GM13976 (cell line): ENCODE results near the gene EIF4E1B.

ENCODE experiments used
- DNase-seq: peaks from one replicate; pipeline ENCODE4 v3.0.0; 2012; ENCODE audit warnings: low spot score
- CTCF ChIP-seq: IDR thresholded peaks from 2 replicates; pipeline ENCODE4 v1.5.1; 2012; ENCODE audit warnings: borderline replicate concordance, mild to moderate bottlenecking; ENCODE audit not compliant: insufficient read depth; ENCODE audit errors: extremely low read depth, missing control alignments, control extremely low read depth
- in situ Hi-C: fragments of 300-500 bp; cut with MboI; formaldehyde crosslinking; loops from one replicate; pipeline ENCODE4 v1.12.0; 2022; ENCODE audit warnings: low sequenced_read_pairs, mixed read lengths, inconsistent platforms; ENCODE audit not compliant: unreplicated experiment

EIF4E1B gene

GRCh38 chr5:176625966-176626875 is 4.3 kb upstream of the EIF4E1B start:
- TF ChIP-seq CTCF = no peak
- no peak for DNase-seq
- in situ Hi-C loops = no loop called here

DNA sequence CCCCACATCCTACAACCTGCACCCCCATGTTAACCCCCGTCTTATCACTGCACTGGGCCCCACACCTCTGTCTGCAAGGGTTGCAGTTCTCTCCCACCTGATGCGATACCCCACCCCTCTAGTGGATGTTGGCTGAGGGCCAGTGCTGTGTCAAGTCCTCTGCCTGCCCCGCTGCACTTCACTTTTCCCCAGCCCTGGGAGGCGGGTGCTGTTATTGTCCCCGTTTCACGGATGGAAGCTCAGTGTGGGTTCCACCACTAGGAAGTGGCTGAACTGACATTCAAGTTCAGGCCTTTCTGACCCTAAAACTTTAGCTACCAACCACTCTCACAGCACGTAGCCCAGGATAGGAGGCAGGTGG is 3.6 kb upstream of the EIF4E1B start:
- no peak for TF ChIP-seq CTCF
- no peak for DNase-seq
- in situ Hi-C loops = no loop called here

DNA sequence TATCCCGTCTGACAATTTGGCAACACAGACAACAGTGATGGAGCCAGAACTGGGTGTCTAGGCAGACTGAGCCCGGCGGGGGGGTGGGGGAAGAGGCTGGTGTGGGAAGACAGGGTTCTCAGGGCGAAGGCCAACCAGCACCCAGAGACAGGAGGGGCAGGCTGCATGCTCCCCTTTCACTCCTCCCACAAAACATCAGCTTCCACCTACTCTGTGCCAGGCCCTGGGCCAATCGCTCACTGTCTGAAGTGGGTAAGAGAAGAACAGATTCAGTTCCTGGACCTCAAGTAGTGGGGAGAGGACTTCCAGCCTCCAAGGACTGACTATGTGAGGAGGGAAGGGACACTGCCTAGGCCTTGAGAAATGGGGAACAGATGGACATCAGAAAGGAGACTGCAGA is 2.9 kb upstream of the EIF4E1B start:
- DNase-seq = no peak
- in situ Hi-C loops = no loop called here
- TF ChIP-seq CTCF = no peak

DNA sequence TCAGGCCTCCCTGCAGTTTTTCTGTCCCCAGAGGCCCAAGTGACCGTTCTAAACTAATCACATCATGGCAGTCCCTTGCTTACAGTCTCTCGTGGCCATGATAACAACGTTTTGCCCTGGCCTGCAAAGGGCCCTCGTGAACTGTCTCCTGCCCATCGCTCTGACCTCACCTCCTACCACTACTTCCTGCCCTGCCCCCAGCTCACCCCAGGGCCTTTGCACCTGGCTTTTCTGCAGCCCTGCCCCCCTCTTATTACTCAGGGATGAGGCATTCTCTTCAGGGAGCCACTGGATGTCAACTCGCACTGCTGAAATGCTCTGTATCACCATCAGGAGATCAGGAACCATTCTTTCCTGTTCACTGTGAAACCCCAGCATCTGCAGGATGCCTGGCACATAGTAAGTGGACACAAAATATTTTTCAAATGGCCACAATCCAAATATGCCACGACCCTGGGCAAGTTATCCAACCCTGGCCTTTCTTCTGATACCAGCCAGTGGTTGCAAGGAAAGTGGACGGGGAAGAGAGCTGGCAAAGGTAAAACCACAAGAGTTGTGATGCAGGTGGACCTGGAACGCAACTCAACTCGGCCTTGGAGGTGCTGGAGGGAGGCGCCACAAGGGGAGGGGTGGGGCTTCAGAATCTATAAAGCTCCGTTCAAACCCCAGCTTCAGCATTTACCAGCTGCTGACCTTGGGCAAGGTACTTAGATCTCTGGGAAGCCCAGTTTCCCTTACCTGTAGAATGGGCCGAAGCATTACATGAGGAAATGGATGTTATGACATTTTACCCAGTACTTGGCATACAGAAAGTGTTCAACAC is 1.9 kb upstream of the EIF4E1B start:
- TF ChIP-seq CTCF = no peak
- in situ Hi-C loops = no loop called here
- DNase-seq = no peak

GRCh38 chr5:176629317-176629852 is 1.1 kb upstream of the EIF4E1B start:
- in situ Hi-C loops = no loop called here
- DNase-seq = no peak
- no peak for TF ChIP-seq CTCF

DNA sequence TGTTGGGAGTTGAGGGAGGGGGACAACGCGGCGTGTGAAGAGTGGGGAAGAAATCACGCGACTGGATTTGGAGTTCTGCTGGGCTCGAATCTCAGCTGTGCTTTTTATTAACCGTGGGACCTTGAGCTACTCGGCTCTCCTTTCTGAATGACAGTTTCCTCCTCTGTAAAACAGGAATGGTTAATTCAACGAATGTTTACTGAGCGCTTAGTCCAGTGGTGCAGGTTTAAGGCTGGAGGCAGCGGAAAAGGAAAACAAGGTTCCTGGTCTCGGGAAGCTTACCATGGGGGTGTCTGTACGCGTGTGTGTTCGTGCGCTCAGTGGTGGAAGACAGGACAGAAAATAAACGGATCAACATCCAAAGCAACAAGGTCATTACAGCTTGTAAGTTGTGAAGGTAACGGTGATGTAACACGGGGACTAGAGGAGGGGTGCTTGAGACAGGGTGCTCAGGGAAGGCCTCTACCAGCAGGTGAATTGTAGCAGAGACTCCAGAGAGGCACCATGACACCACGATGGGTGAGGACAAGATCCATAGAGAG is 277 bp downstream of the EIF4E1B start:
- in situ Hi-C loops = no loop called here
- TF ChIP-seq CTCF = no peak
- DNase-seq = no peak
